ENCODE measurements around the gene ICAM5. TPM values are rescaled to one million over a fixed set of nuclear protein-coding genes. Genes with fewer than 3 reads are reported as not detected.

Gene ICAM5
- total RNA-seq, 1 experiment from 2014 or later = 1.6 TPM

DNA sequence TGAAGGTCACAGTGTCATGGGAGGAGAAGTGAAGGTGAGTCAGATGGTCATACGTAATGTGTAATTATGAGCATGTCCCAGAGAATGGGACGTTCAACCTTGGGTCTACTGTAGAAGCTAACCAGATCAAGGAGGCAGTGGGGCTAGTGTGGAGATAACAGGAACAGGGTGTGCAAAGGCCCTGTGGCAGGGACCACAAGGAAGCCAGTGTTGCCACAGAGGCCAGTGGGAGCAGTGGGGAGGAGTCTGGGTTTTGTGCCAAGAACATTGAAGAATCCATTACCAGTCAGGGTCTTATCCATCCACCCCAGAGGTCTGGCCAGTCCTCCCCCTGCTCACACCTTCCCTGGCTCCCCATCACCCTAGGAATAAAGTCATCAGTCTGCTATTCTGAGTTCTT is 34.4 kb upstream of the ICAM5 start:
- no peak overlapping the region for H2AFZ ChIP-seq (ENCODE audit: low read length)
- H3K56ac ChIP-seq (ENCODE audit: insufficient read length, low read depth, low read length) = no peak overlapping the region
- H3K4me3 Mint-ChIP-seq = no peak overlapping the region
- no CpG with 5 or more reads among the region's 2 CpGs for WGBS (ENCODE audit: extremely low coverage, insufficient read length, low lambda C conversion rate)
- no peak overlapping the region for H3K4ac ChIP-seq (ENCODE audit: low read depth, low read length)
- no peaks in the 10 kb centered on the region; a peak in 1 of 5 replicates for H3K9me3 Mint-ChIP-seq
- H3K36me3 Mint-ChIP-seq (ENCODE audit: insufficient read depth in 1 of 3, low read depth in 3 of 3) = peaks cover 29 to 57% (median 49%) of the 10 kb centered on the region in 3 experiments; a peak in 6 of 7 replicates
- peaks cover 5 to 9% of the 10 kb centered on the region in 2 experiments for H3K4me1 Mint-ChIP-seq
- H3K9me3 ChIP-seq (ENCODE audit: control insufficient read depth, low read depth, low read length) = no peaks in the 10 kb centered on the region
- no peak overlapping the region for H2BK12ac ChIP-seq (ENCODE audit: insufficient read length, low read depth, low read length)
- no peak overlapping the region for H2BK120ac ChIP-seq (ENCODE audit: low read depth, low read length, poor library complexity, severe bottlenecking)
- H3K27me3 ChIP-seq (ENCODE audit: insufficient read depth, low read length) = no peaks in the 10 kb centered on the region
- H4K5ac ChIP-seq (ENCODE audit: insufficient read length, low read depth, low read length) = no peak overlapping the region
- H3K14ac ChIP-seq (ENCODE audit: insufficient read depth, low read length) = no peak overlapping the region
- peaks cover 2% of the 10 kb centered on the region for H3K79me1 ChIP-seq (ENCODE audit: insufficient read depth, low read depth, low read length, poor library complexity, severe bottlenecking)
- no peak overlapping the region for H2BK5ac ChIP-seq (ENCODE audit: insufficient read length, low read length)
- DNase-seq = no peak
- no peaks in the 10 kb centered on the region for H3K79me2 ChIP-seq (ENCODE audit: insufficient read depth, low read length)
- no peak overlapping the region for H3T11ph ChIP-seq (ENCODE audit: low read length)
- H4K8ac ChIP-seq (replicated peaks; ENCODE audit: insufficient read length, low read depth, low read length) = no peak overlapping the region
- H3K18ac ChIP-seq (ENCODE audit: insufficient read length, low read depth, low read length) = no peak overlapping the region
- no peaks in the 10 kb centered on the region for H3K27me3 Mint-ChIP-seq (ENCODE audit: low read depth)
- no peak overlapping the region for H3K9ac ChIP-seq (ENCODE audit: extremely low read depth, insufficient read length, low read length)
- peaks cover 4% of the 10 kb centered on the region for H4K20me1 ChIP-seq (ENCODE audit: control insufficient read depth, insufficient read depth, insufficient read length)
- no peak overlapping the region for H3K23ac ChIP-seq (ENCODE audit: insufficient read length, low read depth, low read length)
- no peak overlapping the region for H3K4me2 ChIP-seq (ENCODE audit: insufficient read depth, insufficient read length, low read length)
- TF ChIP-seq, protein P1, sequence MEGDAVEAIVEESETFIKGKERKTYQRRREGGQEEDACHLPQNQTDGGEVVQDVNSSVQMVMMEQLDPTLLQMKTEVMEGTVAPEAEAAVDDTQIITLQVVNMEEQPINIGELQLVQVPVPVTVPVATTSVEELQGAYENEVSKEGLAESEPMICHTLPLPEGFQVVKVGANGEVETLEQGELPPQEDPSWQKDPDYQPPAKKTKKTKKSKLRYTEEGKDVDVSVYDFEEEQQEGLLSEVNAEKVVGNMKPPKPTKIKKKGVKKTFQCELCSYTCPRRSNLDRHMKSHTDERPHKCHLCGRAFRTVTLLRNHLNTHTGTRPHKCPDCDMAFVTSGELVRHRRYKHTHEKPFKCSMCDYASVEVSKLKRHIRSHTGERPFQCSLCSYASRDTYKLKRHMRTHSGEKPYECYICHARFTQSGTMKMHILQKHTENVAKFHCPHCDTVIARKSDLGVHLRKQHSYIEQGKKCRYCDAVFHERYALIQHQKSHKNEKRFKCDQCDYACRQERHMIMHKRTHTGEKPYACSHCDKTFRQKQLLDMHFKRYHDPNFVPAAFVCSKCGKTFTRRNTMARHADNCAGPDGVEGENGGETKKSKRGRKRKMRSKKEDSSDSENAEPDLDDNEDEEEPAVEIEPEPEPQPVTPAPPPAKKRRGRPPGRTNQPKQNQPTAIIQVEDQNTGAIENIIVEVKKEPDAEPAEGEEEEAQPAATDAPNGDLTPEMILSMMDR (conservative IDR thresholded peaks at IDR 0.05) = no peak
- no peak overlapping the region for H3K27ac ChIP-seq (ENCODE audit: insufficient read length, low read depth, low read length)
- no peak overlapping the region for H2BK15ac ChIP-seq (ENCODE audit: low read depth, low read length)
- no peak overlapping the region for H4K91ac ChIP-seq (ENCODE audit: insufficient read length, low read depth, low read length)
- H2BK20ac ChIP-seq (ENCODE audit: low read depth, low read length, poor library complexity, severe bottlenecking) = no peak overlapping the region
- no peak overlapping the region for H3K27ac Mint-ChIP-seq
- peaks cover 4% of the 10 kb centered on the region for H3K23me2 ChIP-seq (ENCODE audit: insufficient read length, low read depth, low read length, poor library complexity, severe bottlenecking)
- no peaks in the 10 kb centered on the region; the same call in 1 of the 2 replicates for H3K4me1 ChIP-seq (ENCODE audit: insufficient read depth, low read length)
- no peak overlapping the region for H2AK5ac ChIP-seq (ENCODE audit: insufficient read length, low read length)
